ENCODE data around the gene GIT1.

DNA sequence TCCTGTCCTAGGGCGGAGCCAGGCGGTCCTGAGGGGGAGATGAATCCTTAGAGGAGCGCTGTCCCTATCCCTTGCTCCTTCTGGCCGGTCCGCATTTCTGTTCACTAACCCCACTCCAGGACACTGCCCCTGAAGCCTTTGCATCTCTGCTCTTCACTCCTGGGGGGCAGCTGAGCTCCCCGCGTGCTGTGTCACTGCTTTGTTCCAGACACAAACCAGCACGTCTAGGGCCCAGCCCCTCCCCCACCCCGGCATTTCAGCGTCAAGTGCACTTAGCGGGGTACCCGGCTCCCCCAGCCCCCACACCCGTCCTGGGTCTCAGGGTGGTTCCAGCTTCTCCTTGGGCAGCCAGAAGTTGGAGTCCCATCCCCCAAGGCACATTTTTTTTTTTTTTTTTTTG lies 24.4 kb upstream of the GIT1 start:
- TF ChIP-seq CTCF (IDR thresholded peaks at IDR 0.05; ENCODE audit: poor library complexity, severe bottlenecking) (no peak), TAF1 (IDR thresholded peaks at IDR 0.05; ENCODE audit: low read depth) (no peak), EZH2 (IDR thresholded peaks at IDR 0.05; ENCODE audit: borderline replicate concordance, insufficient read depth, low read length, poor library complexity, severe bottlenecking) (no peak), REST (IDR thresholded peaks at IDR 0.05; ENCODE audit: borderline replicate concordance) (no peak), POLR2AphosphoS5 (IDR thresholded peaks at IDR 0.05) (no peak), EP300 (conservative IDR thresholded peaks at IDR 0.05; ENCODE audit: poor library complexity, severe bottlenecking) (no peak), RAD21 (conservative IDR thresholded peaks at IDR 0.05) (no peak), SMC3 (conservative IDR thresholded peaks at IDR 0.05; ENCODE audit: poor library complexity) (no peak), MXI1 (conservative IDR thresholded peaks at IDR 0.05; ENCODE audit: poor library complexity, severe bottlenecking) (no peak)

Data from neural cell (in vitro differentiated cells).